DOHH2 (cell line): ENCODE measurements around the gene DPPA2.

Source experiments
- EZH2phosphoT487 ChIP-seq: fragments of 200-600 bp; sonication (generic); IDR thresholded peaks from 2 replicates; pipeline ENCODE4 v1.6.1; 2017; ENCODE audit warnings: borderline replicate concordance, mild to moderate bottlenecking, antibody characterized with exemption, low read length, moderate library complexity, mixed read lengths
- TF ChIP-seq, protein P1 (sequence below): fragments of 200-600 bp; sonication (generic); IDR thresholded peaks from one replicate; pipeline ENCODE4 v1.5.1; 2014; ENCODE audit warnings: antibody characterized with exemption, mild to moderate bottlenecking, low read depth, low read length; ENCODE audit not compliant: poor library complexity, severe bottlenecking

DNA sequence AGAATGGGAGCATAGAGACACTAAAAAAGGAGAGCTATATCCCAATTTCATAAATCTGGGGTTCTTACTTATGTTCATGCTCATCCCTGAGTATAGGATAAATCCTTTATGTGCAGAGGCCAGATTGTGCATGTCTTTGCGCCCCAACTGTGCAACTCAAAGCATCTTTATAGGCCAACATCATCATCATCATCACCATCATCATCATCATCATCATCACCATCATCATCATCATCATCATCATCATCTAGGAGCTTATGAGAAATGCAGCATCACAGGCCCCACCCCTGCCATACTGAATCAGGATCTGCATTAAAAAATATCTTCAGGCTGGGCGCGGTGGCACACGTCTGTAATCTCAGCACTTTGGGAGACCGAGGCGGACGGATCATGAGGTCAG is 45.5 kb downstream of the DPPA2 start:
- TF ChIP-seq, protein P1, sequence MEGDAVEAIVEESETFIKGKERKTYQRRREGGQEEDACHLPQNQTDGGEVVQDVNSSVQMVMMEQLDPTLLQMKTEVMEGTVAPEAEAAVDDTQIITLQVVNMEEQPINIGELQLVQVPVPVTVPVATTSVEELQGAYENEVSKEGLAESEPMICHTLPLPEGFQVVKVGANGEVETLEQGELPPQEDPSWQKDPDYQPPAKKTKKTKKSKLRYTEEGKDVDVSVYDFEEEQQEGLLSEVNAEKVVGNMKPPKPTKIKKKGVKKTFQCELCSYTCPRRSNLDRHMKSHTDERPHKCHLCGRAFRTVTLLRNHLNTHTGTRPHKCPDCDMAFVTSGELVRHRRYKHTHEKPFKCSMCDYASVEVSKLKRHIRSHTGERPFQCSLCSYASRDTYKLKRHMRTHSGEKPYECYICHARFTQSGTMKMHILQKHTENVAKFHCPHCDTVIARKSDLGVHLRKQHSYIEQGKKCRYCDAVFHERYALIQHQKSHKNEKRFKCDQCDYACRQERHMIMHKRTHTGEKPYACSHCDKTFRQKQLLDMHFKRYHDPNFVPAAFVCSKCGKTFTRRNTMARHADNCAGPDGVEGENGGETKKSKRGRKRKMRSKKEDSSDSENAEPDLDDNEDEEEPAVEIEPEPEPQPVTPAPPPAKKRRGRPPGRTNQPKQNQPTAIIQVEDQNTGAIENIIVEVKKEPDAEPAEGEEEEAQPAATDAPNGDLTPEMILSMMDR: no peak
- TF ChIP-seq EZH2phosphoT487: no peak
